HG02973 (cell line): ENCODE measurements around the gene MEIG1.
"Not testable (repeated sequence)": the region's sequence is repeated elsewhere in the genome, so short reads cannot be mapped to it uniquely, and the experiment has no call there.

ENCODE experiments used
- ATAC-seq: cut with Tn5 transposase; IDR thresholded peaks from one replicate; pipeline ENCODE4 v1.9.1; 2021; ENCODE audit warnings: moderate library complexity; ENCODE audit not compliant: unreplicated experiment

Gene MEIG1

GRCh38 chr10:14954001-14954770 lies 5.0 kb upstream of the MEIG1 start, which contains the start of gene DCLRE1C:
TSS of gene DCLRE1C (minus strand) at chr10:14954096. CDS start at chr10:14954010, 86 bp downstream.
- peak; percentile 68 for ATAC-seq

GRCh38 chr10:14954934-14955333 lies 4.3 kb upstream of the MEIG1 start:
- ATAC-seq: no peak

- no peak for ATAC-seq
Measured at GRCh38 chr10:14958872-14959220, 342 bp upstream of the MEIG1 start.

- ATAC-seq: no peak
Measured at GRCh38 chr10:14967897-14968296, 8.7 kb downstream of the MEIG1 start.

- no peak for ATAC-seq
Measured at GRCh38 chr10:14971867-14972448, 12.8 kb downstream of the MEIG1 start.

GRCh38 chr10:14974153-14974998 lies 15.2 kb downstream of the MEIG1 start:
- ATAC-seq: not testable (repeated sequence)

- ATAC-seq: no peak
Measured at GRCh38 chr10:14975672-14976273, 16.6 kb downstream of the MEIG1 start.

GRCh38 chr10:14982744-14983143 lies 23.6 kb downstream of the MEIG1 start:
- ATAC-seq: no peak

GRCh38 chr10:14989552-14989951 lies 30.4 kb downstream of the MEIG1 start:
- ATAC-seq: not testable (repeated sequence)

- ATAC-seq: not testable (repeated sequence)
Measured at GRCh38 chr10:14991035-14991749, 32.0 kb downstream of the MEIG1 start.

GRCh38 chr10:14992336-14992735 lies 33.1 kb downstream of the MEIG1 start:
- ATAC-seq: not testable (repeated sequence)

GRCh38 chr10:14993500-14994455 lies 34.6 kb downstream of the MEIG1 start:
- not testable (repeated sequence) for ATAC-seq

- ATAC-seq: no peak
Measured at GRCh38 chr10:14995964-14996565, 36.9 kb downstream of the MEIG1 start.

- not testable (repeated sequence) for ATAC-seq
Measured at GRCh38 chr10:15013530-15013929, 54.3 kb downstream of the MEIG1 start.

GRCh38 chr10:15015451-15015850 lies 56.3 kb downstream of the MEIG1 start:
- no peak for ATAC-seq

- not testable (repeated sequence) for ATAC-seq
Measured at GRCh38 chr10:15020966-15021365, 61.8 kb downstream of the MEIG1 start.
